Measurements from ENCODE around the gene PLPPR2.
"Not testable (repeated sequence)": the region's sequence is repeated elsewhere in the genome, so short reads cannot be mapped to it uniquely, and the experiment has no call there.

PLPPR2 gene

DNA sequence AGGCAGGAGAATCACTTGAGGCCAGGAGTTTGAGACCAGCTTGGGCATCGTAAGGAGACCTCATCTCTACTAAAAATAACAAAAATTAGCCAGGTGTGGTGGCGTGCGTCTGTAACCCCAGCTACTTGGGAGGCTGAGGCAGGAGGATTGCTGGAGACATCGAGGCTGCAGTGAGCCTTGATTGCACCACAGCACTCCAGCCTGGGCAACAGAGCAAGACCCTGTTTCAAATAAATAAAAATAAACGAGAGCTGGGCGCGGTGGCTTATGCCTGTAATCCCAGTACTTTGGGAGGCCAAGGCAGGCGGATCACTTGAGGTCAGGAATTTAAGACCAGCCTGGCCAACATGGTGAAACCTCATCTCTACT, 15.1 kb upstream of the PLPPR2 start:
- DNase-seq (ENCODE audit: low spot score), result not testable (repeated sequence)

GRCh38 chr19:11342429-11342828, 12.8 kb upstream of the PLPPR2 start:
- DNase-seq (ENCODE audit: low spot score), result no peak

GRCh38 chr19:11345122-11345803, 10.0 kb upstream of the PLPPR2 start:
- DNase-seq (ENCODE audit: low spot score), result no peak

GRCh38 chr19:11346104-11346940, 8.9 kb upstream of the PLPPR2 start, which contains the start of the genes CCDC159 and TMEM205:
CCDC159 (plus strand) TSS chr19:11346519; CDS start chr19:11346607, 88 bp downstream.
TMEM205 (minus strand) TSS chr19:11346268; CDS start chr19:11345619, 649 bp downstream.
- peak; percentile 99 for DNase-seq (ENCODE audit: low spot score)

GRCh38 chr19:11347546-11348039, 7.6 kb upstream of the PLPPR2 start:
- no peak for DNase-seq (ENCODE audit: low spot score)

GRCh38 chr19:11349171-11349570, 6.1 kb upstream of the PLPPR2 start:
- DNase-seq (ENCODE audit: low spot score), result no peak

DNA sequence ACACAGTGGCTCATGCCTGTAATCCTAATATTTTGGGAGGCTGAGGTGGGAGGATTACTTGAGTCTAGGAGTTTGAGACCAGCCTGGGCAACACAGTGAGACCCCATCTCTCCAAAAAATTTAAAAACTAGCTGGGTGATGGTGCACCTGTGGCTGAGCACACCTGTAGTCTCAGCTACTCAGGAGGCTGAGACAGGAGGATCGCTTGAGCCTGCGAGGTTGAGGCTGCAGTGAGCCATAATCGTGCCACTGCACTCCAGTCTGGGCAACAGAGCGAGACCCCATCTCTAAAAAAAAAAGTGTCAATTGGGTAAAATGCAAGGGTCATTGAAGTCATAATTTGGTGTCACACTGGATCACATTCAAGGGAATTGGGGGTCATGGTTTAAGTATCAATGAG, 1.1 kb upstream of the PLPPR2 start:
- not testable (repeated sequence) for DNase-seq (ENCODE audit: low spot score)

DNA sequence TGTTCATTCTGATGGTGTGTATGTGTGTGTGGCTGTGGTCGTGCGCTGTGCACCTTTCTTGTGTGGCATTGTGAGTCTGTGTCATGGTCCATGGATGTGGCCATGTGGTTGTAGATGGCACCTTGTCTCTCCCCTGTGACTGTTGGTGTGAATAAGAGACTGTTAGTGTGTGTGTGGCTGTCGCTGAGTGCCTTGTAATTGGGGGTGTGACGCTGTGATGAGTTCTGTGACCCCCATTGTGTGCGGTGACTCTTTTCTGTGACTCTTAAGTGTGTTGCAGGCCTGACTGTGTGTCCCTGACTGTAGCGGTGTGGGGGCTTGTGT, 804 bp downstream of the PLPPR2 start:
- no peak for DNase-seq (ENCODE audit: low spot score)

GRCh38 chr19:11356676-11357550, 1.7 kb downstream of the PLPPR2 start:
- no peak for DNase-seq (ENCODE audit: low spot score)

DNA sequence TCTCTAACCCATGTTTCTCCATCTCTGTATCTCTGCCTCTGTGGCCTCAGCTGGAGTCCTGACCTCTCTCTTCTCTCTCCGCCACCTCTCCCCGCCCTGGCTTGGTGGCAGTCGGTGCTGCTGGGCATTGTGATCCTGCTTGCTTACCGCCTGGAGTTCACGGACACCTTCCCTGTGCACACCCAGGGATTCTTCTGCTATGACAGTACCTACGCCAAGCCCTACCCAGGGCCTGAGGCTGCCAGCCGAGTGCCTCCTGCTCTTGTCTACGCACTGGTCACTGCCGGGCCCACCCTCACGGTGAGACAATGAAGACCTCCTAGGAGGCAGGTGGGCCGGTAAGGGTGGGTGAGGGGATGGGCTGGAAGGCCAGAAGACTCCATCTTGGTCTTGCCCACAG, 4.2 kb downstream of the PLPPR2 start:
- DNase-seq (ENCODE audit: low spot score), result no peak

DNA sequence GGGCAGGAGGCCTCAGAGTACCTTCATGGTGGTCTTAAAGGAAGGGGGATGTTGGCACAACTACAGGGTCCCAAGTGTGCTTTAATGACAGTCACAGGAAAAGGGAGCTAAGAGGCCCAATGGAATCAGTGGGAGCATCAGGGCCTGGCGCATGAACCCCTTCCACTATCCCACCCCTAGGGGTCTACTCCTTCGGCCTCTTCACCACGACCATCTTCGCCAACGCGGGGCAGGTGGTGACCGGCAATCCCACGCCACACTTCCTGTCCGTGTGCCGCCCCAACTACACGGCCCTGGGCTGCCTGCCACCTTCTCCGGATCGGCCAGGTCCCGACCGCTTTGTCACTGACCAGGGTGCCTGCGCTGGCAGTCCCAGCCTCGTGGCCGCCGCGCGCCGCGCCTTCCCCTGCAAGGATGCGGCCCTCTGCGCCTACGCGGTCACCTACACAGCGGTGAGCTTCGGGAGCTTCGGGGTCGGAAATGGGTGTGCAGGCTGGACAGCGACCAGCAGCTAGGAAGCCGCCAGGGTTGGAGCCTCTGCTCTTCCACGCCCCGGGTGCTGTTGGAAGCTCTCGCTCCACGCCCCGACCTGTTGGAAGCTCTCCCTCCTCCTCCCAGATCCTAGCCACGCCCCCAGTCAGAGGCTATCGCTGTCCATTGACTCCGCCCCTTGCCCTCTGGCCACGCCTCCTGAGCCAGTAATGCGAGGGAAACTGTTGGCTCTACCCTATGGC, 6.0 kb downstream of the PLPPR2 start:
- DNase-seq (ENCODE audit: low spot score), result no peak

DNA sequence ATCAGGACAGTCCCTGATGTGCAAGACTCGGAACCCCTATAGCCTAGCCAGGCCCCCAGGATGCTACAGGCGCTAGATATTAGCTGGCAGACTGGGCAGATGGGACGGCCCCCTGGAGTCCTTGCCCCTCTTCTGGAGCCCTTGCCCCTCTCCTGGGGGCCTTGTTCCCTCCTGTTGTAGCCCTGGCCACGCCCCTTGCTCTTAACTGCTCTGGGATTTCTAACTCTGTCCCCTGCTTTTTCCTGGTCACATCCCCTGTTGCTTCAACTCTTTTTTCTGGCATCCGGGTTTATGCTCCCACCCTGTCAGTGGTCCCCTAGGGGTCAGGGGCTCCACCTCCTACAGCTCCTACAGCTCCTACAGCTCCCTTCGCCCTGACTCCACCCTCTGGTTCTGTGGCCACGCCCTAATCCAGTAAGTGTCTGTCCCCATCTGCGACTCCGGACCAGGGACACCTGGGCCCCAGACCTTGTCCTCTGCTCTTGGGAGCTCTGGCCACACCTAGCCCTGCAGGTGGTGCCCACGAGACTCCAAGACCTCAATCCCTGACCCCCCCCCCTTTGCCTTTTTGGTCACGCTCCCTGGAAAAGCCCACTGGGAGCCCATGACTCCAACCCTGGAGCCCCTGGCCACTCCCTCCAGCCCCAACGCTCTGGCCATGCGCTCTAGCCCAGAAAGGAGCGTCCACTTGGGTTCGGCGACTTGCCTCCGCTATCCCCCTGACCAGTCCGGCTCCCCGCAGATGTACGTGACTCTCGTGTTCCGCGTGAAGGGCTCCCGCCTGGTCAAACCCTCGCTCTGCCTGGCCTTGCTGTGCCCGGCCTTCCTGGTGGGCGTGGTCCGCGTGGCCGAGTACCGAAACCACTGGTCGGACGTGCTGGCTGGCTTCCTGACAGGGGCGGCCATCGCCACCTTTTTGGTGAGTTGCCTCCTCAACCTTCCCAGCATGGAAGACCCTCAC, 6.8 kb downstream of the PLPPR2 start:
- no peak for DNase-seq (ENCODE audit: low spot score)

GRCh38 chr19:11363881-11364280, 8.6 kb downstream of the PLPPR2 start:
- no peak for DNase-seq (ENCODE audit: low spot score)

DNA sequence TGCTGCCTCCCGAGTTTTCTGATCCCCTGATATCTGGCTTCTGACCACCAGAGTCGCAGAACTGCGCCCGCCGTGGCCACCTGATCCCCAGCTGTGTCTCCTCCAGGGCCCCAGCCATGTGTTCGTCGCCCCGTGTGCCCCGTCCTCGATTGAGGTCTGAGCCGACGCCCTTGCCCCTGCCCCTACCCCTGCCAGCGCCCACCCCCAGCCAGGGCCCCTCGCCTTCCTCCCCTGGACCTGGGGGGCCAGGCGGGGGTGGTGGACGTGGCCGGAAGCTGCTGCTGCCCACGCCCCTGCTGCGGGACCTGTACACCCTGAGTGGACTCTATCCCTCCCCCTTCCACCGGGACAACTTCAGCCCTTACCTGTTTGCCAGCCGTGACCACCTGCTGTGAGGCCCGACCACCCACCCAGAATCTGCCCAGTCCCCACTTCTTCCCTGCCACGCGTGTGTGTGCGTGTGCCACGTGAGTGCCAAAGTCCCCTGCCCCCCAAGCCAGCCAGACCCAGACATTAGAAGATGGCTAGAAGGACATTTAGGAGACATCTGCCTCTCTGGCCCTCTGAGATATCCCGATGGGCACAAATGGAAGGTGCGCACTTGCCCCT, 9.2 kb downstream of the PLPPR2 start:
- DNase-seq (ENCODE audit: low spot score), result no peak

DNA sequence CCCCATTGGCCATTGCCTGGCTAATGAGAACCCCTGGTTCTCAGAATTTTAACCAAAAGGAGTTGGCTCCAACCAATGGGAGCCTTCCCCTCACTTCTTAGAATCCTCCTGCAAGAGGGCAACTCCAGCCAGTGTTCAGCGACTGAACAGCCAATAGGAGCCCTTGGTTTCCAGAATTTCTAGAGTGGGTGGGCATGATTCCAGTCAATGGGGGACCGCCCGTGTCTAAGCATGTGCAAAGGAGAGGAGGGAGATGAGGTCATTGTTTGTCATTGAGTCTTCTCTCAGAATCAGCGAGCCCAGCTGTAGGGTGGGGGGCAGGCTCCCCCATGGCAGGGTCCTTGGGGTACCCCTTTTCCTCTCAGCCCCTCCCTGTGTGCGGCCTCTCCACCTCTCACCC, 9.7 kb downstream of the PLPPR2 start:
- no peak for DNase-seq (ENCODE audit: low spot score)

- no peak for DNase-seq (ENCODE audit: low spot score)
Observed at GRCh38 chr19:11365557-11366117, 10.4 kb downstream of the PLPPR2 start.

DNA sequence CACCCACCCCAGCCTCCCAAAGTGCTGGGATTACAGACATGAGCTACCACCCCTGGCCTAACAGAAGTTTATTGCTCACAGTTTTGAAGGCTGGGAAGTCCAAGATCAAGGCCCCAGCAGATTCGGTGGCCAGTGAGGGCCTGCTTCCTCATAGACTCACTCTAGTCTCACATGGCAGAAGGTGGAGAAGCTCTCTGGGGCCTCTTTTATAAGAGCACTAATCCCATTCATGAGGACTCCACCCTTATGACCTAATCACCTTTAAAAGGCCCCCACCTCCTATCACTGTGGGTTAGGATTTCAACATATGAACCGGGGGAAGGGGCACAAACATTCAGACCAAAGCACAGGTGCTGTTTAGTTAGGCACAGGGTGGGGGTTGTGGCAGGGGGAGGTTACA, 12.3 kb downstream of the PLPPR2 start:
- DNase-seq (ENCODE audit: low spot score), result no peak

DNA sequence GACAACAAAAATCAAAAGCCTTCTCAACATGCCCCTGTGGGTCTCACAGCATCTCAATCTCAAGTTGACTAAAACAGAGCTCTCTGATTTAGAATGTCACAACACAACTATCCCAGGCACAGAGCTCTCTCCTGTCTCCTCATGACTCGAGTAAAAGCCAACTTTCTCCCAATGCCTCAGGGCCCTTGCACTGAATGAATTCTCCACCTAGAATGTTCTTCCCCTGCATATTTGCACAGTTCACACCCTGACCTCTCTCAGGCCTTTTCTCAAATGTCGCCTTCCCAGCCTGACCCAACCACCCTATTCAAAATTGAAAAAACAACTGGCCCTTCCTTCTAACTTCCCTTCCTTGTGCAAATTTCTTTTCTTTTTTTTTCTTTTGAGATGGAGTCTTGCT, 15.5 kb downstream of the PLPPR2 start:
- no peak for DNase-seq (ENCODE audit: low spot score)

DNA sequence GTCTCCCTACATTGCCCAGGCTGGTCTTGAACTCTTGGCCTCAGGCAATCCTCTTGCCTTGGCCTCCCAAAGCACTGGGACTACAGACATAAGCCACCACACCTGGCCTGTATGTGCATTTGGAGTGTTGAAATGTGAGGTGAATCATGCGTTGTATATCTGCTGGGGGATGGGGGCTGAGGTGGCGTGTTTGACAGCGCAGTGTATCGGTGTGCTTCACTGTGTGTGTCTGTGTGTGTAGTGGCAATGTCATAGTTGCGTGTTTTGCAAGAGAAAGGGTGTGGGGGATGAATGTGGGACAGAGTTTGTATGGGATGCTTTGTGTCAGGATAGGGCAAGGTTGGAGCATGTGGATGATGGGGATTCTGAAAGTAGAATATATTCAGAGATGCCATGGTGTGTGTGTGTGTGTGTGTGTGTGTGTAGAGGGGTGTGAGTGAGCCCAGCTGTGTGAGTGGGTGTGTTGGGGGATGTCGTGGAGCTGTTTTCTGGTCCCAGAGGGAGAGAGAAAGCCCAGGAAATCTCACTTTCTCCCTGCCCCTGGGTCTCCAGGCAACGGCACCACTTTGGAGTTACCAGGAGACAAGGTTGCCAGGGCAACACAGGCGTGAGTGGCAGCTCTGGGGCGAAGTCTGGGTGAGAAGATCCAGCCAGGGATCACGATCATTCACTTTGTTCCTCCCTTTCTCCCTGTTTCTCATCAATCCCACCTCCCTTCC, 18.1 kb downstream of the PLPPR2 start:
- DNase-seq (ENCODE audit: low spot score), result no peak

Data from CD4-positive, alpha-beta T cell treated with Interleukin-15 for 4 hours (primary cell).